ENCODE measurements around the gene ZNF107. TPM values are rescaled to one million over a fixed set of nuclear protein-coding genes. Genes with fewer than 3 reads are reported as not detected.

The ZNF107 gene
- total and polyA plus RNA-seq, 2 of the 8 experiments (the other 6 are each of a cell fraction or from before 2014, with no cell fraction given) = 3.4 to 31.0 TPM

- TF ChIP-seq JUN (IDR thresholded peaks at IDR 0.05; ENCODE audit: low read depth, low read length) (no peak), BACH1 (IDR thresholded peaks at IDR 0.05; ENCODE audit: low read length) (no peak), CHD2 (IDR thresholded peaks at IDR 0.05; ENCODE audit: low read length) (no peak), CTBP2 (IDR thresholded peaks at IDR 0.05; ENCODE audit: borderline replicate concordance, insufficient read depth, insufficient read length, low read length) (no peak), TAF7 (optimal IDR thresholded peaks at IDR 0.05; ENCODE audit: borderline replicate concordance, low read depth, low read length) (no peak)
Observed at GRCh38 chr7:64637521-64638445, 28.1 kb upstream of the ZNF107 start (continued).
